ENCODE data around the gene FAT1. TPM values are rescaled to one million over a fixed set of nuclear protein-coding genes. Genes with fewer than 3 reads are reported as not detected.

The FAT1 gene
- total and polyA plus RNA-seq, 2 donors (not counting 3 experiments of a cell fraction or from before 2014, with no cell fraction given): 9.2 to 9.8 TPM

DNA sequence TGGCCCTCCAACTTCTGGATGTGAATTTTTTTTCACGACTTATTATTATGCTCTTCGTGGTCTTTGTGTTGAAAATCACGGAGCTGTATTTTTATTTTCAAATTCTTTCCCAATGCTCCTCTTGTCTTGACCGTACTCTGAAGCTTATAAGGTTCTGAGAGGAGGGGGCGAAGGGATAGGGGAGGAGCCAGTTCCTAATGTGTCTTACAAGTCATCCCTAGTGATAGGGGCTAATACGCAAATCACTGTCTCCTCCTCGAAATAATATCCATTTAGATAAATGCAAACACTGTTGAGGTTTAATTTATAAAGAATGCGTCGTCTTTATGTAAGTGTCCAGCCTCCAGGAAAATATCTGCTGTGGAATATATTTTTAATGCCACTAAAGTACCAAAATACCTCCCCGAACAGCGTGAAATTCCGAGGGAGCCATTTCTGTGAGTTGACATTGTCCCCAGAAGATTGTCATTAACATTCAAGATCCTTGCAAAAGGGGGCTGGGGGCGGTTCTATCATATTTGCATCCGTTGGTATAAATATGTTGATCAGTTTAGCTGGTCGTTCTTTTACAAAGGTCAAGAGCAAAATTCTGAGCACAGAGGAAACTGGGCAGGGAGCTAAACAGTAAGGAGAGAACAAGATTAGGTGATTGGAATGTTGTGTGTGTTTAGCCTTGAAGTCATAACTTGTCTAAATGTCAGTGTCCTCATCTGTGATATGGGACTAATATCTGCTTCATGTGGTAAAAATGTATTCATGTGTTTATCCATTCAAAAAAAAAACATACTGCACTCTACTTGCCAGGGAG is 3.7 kb upstream of the FAT1 start:
- Histone ChIP-seq H3K79me2 (ENCODE audit: control insufficient read depth, insufficient read depth, low read length) (no peaks in the 10 kb centered on the region), H3K27ac (ENCODE audit: insufficient read depth, low read depth, low read length) (no peak overlapping the region), H3K36me3 (ENCODE audit: control insufficient read depth in 2 of 2, extremely low read depth in 1 of 2, insufficient read depth in 2 of 2, low read length in 2 of 2) (no peaks in the 10 kb centered on the region), H3K4me1 (ENCODE audit: control insufficient read depth, extremely low read depth, insufficient read depth, low read length) (peaks cover 32% of the 10 kb centered on the region), H3K4me2 (ENCODE audit: insufficient read depth, low read length) (peak overlapping the region; percentile 43), H3K4me3 (replicated peaks in 1 of 3; ENCODE audit: insufficient read depth in 1 of 3, low read depth in 1 of 3, low read length in 3 of 3) (peak overlapping the region in 2 of 3 experiments; percentile 44 to 50), H3K9ac (replicated peaks; ENCODE audit: extremely low read depth, insufficient read depth, low read length) (peak overlapping the region; percentile 64), H3K27me3 (ENCODE audit: control insufficient read depth in 2 of 2, insufficient read depth in 2 of 2, low read length in 2 of 2) (peaks cover 33 to 62% of the 10 kb centered on the region in 2 experiments), H4K20me1 (replicated peaks; ENCODE audit: control insufficient read depth, extremely low read depth, insufficient read depth, low read length) (no peaks in the 10 kb centered on the region), H3K9me3 (replicated peaks; ENCODE audit: control insufficient read depth, insufficient read depth, low read length) (no peaks in the 10 kb centered on the region), H2AFZ (ENCODE audit: low read depth, low read length) (peak overlapping the region; percentile 32), H3K9me1 (replicated peaks; ENCODE audit: control insufficient read depth, extremely low read depth, insufficient read depth, low read length) (no peaks in the 10 kb centered on the region)
- POLR2A ChIA-PET: no interaction called here
- no peak for DNase-seq (ENCODE audit: low read depth, low spot score)
- BruUV-seq (replicated peaks): no TSS peak
- no peak for TF ChIP-seq EZH2 (IDR thresholded peaks at IDR 0.05; ENCODE audit: borderline replicate concordance, low read depth, low read length, severe bottlenecking)
- TF ChIP-seq, protein P1, sequence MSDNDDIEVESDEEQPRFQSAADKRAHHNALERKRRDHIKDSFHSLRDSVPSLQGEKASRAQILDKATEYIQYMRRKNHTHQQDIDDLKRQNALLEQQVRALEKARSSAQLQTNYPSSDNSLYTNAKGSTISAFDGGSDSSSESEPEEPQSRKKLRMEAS (IDR thresholded peaks at IDR 0.05; ENCODE audit: insufficient read depth, insufficient read length): no peak
- no peak for TF ChIP-seq GATA2 (IDR thresholded peaks at IDR 0.05; ENCODE audit: insufficient read depth, insufficient read length, low read depth, low read length)
- TF ChIP-seq MYC (IDR thresholded peaks at IDR 0.05; ENCODE audit: low read depth, low read length): no peak
- TF ChIP-seq, protein P2, sequence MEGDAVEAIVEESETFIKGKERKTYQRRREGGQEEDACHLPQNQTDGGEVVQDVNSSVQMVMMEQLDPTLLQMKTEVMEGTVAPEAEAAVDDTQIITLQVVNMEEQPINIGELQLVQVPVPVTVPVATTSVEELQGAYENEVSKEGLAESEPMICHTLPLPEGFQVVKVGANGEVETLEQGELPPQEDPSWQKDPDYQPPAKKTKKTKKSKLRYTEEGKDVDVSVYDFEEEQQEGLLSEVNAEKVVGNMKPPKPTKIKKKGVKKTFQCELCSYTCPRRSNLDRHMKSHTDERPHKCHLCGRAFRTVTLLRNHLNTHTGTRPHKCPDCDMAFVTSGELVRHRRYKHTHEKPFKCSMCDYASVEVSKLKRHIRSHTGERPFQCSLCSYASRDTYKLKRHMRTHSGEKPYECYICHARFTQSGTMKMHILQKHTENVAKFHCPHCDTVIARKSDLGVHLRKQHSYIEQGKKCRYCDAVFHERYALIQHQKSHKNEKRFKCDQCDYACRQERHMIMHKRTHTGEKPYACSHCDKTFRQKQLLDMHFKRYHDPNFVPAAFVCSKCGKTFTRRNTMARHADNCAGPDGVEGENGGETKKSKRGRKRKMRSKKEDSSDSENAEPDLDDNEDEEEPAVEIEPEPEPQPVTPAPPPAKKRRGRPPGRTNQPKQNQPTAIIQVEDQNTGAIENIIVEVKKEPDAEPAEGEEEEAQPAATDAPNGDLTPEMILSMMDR (IDR thresholded peaks at IDR 0.05; ENCODE audit: extremely low read depth in 1 of 2, insufficient read depth in 1 of 2, low read depth in 1 of 2, low read length in 2 of 2): no peak
- no peak for TF ChIP-seq POLR2A (IDR thresholded peaks at IDR 0.05; ENCODE audit: low read depth, low read length)
- TF ChIP-seq FOS (IDR thresholded peaks at IDR 0.05; ENCODE audit: borderline replicate concordance, insufficient read depth, low read length): no peak
- no peak for TF ChIP-seq POLR2AphosphoS5 (IDR thresholded peaks at IDR 0.05; ENCODE audit: insufficient read depth, low read depth, low read length)
- no peak for TF ChIP-seq JUN (IDR thresholded peaks at IDR 0.05; ENCODE audit: borderline replicate concordance, insufficient read depth, insufficient read length, low read depth)
- FAIRE-seq: no peak
- intact Hi-C loops (cut with micrococcal nuclease) (loop anchor here (2.0 to 10.0 kb wide), 2 partner anchors 209 to 357 kb away; no protein-coding TSS in a partner anchor), dilution Hi-C loops (cut with MboI; ENCODE audit: extremely low pct_ligation_motif_present, low sequenced_read_pairs) (no loop called here)
- CTCF ChIA-PET: no interaction called here
